Memory B cell (primary cell): ENCODE measurements around the gene ARHGAP32.

Experiments used
- ATAC-seq: fragments of 150-1000 bp; cut with Tn5 transposase; 2 replicates; pipeline ENCODE4 v1.10.0; 2021; ENCODE audit warnings: low read depth, mild to moderate bottlenecking, moderate library complexity
- DNase-seq, 2 donors: peaks; one replicate each; pipeline ENCODE4 v3.0.0; 2022; ENCODE audit warnings: low spot score in 2 of 2
- H3K27ac Mint-ChIP-seq: one replicate; pipeline ENCODE4 v1.8.0; 2022; ENCODE audit warnings: mild to moderate bottlenecking, moderate library complexity, mixed read lengths
- H3K27me3 Mint-ChIP-seq: one replicate; pipeline ENCODE4 v1.8.0; 2022; ENCODE audit warnings: mixed read lengths
- H3K36me3 Mint-ChIP-seq: one replicate; pipeline ENCODE4 v1.8.0; 2022; ENCODE audit warnings: mild to moderate bottlenecking, mixed read lengths
- H3K4me1 Mint-ChIP-seq: one replicate; pipeline ENCODE4 v1.8.0; 2022; ENCODE audit warnings: mixed read lengths
- H3K4me3 Mint-ChIP-seq: one replicate; pipeline ENCODE4 v1.8.0; 2022; ENCODE audit warnings: mild to moderate bottlenecking, moderate library complexity, mixed read lengths
- H3K9me3 Mint-ChIP-seq: one replicate; pipeline ENCODE4 v1.8.0; 2022; ENCODE audit warnings: mixed read lengths

Gene ARHGAP32

DNA sequence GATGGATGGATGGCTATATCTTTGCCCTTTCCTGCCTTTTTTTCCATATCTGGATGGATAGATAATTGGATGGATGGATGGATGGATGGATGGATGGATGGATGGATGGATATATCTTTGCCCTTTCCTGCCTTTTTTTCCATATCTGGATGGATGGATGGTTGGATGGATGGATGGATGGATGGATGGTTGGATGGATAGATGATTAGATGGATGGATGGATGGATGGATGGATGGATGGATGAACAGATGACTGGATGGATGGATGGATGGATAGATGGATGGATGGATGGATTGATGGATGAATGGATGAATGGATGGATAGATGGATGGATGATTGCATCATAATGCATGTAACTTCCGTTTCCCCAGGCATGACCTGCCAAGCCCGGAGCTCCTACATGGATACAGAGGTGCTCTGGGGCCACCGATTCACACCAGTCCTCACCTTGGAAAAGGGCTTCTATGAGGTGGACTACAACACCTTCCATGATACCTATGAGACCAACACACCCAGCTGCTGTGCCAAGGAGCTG is 276.0 kb downstream of the ARHGAP32 start:
- ATAC-seq (no peak), DNase-seq (no peak)
- H3K9me3 Mint-ChIP-seq: peaks cover 7% of the 10 kb centered on the region
- peaks cover 32% of the 10 kb centered on the region for H3K27me3 Mint-ChIP-seq
- no peaks in the 10 kb centered on the region for H3K36me3 Mint-ChIP-seq
- peaks cover 3% of the 10 kb centered on the region for H3K4me1 Mint-ChIP-seq
- no peak overlapping the region for H3K4me3 Mint-ChIP-seq
- H3K27ac Mint-ChIP-seq: no peak overlapping the region

DNA sequence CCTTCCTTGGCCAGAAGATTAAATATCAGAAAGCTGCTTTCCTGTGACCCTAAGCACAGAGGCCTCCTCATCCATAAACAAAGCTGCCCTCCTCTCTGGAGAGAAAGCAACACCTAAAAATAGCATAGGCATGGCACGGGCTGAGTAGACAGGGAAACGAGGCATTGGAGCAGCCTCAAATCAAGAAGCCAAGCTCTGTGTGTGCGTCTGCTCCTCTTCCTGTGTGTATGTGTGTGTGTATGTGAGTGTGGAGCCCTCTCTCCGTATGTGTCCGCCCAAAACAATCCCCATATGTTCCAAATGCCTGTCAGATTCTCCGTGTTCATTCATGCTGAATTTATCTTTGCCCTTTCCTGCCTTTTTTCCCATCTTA is 277.0 kb downstream of the ARHGAP32 start:
- no peak overlapping the region for H3K4me3 Mint-ChIP-seq
- no peak overlapping the region for H3K27ac Mint-ChIP-seq
- DNase-seq: no peak
- peaks cover 3% of the 10 kb centered on the region for H3K4me1 Mint-ChIP-seq
- H3K27me3 Mint-ChIP-seq: peaks cover 28% of the 10 kb centered on the region
- no peaks in the 10 kb centered on the region for H3K36me3 Mint-ChIP-seq
- no peak for ATAC-seq
- peaks cover 7% of the 10 kb centered on the region for H3K9me3 Mint-ChIP-seq
